Dedifferentiated amniotic fluid mesenchymal stem cell (primary cell): ENCODE data around the gene NTRK3.

Experiments used
- DNase-seq: peaks from one replicate; pipeline ENCODE4 v3.0.0-alpha.2; 2016; ENCODE audit errors: extremely low spot score

The NTRK3 gene

DNA sequence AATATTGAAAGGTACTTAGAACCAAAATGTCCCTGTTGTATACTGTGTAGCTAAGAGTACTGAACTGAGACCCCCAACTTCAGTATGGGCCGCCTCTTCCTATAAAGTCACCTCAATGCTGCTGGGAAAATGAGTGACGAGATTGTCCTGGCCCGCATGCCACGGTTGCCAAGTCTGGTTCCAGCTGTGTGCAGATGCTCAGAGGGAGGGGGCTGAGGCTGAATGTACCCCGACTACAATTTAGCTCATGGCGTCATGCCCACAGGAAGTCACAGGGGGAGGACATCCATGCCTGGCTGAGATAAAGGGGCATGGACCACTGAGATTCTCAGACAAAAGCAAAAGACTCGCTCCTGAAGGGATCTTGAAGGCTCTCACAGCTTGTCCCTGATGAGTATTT is 271.1 kb downstream of the NTRK3 start:
- no peak for DNase-seq

DNA sequence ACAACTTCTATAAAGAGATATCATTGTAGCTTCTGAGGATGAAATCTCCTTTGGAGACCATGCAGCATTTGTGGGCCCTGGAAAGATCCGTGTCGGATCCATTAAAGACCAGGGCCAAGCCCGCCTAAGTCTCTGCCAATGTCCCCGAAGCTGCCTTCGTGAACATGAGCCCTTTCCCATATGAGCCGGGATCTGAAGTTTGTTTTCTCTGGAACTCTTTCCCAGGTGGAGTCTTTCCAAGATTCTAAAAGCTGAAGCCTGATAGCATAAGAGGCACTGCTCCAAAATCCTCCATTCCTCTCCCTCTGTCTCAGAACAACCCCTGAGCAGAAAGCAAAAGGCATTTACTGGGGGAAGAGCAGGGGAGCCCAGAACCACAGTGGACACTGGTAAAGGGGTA is 274.6 kb downstream of the NTRK3 start:
- DNase-seq: no peak

GRCh38 chr15:87977907-87978306 is 278.6 kb downstream of the NTRK3 start:
- no peak for DNase-seq

DNA sequence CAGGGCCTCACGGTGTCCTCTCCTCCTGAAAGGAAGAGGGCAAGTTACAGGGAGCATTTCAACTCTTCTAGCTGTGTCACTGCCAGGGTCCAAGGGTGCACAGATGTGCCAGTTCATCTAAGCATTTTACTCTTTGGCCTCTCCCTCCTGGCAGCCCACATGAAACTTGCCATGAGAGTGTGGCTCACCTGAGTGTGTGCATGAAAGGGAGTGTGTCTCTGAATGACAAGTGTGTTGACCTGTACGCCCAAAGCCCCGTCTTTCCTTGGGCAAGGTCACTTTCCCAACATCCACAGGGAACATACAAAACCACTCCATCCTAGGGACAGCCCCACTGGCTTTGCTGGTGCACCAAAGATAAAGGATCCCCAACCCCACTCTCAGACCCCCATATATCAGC is 280.0 kb downstream of the NTRK3 start:
- DNase-seq: no peak

- no peak for DNase-seq
Observed at GRCh38 chr15:87973501-87974215, 282.9 kb downstream of the NTRK3 start.

DNA sequence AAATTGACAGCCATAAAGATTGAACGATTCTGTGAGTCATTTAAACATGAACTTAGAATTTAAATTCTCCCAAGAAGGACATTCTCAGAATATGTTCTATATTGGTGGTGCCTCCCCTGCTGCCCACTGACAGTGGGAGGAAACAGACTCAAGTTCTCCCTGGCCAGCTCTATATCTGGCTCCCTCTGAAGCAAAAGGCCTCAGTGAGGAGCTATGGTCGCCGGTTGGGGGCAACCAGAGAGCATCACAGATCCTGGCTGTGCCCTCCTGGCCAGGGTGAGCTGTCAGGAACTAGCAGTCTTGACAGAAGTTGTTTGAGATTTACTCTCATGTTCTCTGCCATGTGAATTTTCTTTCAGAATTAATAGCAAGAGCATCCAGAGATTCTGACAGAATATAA is 285.5 kb downstream of the NTRK3 start:
- no peak for DNase-seq

DNA sequence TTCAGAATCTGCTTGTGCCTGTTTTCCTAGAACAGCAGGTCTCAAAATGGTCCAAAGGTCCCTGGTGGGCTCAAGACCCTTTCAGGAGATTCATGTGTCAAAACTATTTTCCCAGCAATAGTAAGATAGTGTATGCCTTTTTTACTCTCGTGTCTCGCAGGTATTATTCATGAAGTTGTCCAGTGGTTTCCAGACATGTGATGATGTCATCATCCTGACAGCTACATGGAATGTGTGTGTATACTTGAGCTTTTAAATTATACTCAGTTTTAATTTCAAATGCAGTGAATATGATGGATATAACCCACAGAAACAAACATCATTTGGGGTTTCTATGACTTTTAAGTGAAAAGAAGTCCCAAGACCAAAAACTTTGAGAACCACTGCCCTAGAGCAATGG is 288.6 kb downstream of the NTRK3 start:
- no peak for DNase-seq

DNA sequence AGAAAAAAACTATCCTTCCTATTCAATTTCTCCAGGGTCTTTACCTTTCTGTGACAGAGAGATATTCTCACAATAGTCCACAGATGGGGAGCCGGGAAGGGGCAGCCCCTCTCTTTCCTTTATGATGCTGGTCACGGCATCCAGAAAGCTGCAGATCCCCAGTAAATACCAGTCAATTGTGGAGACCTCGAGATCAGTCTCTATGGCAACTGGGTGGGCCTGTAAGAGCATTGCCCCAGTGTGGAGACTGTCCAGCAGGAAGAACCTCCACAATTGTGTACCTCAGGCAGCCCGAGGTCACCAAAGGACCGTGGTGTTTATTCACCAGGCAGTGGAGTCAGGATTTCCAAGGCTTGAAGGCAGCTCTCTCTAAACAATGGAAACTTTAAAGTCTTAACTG is 291.2 kb downstream of the NTRK3 start:
- DNase-seq: no peak

DNA sequence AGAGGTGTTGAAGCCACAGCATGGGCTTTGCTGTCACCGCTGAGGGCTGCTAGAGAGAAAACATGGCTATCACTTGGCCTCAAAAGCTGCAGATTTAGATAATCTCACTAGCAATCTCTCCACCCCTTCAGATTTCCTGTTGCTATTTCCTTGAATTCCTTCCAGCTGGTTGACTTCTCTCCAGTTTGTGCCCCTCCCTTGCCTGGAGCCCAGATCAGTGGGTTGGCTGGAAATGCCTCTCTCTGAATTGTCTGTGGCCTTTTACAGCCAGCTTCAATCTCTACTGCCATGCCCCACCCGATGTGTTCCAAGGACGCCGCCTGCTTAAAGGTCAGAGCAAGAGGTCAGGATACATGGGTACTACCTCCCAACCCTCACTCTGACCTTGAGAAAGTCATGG is 294.1 kb downstream of the NTRK3 start:
- DNase-seq: no peak

- DNase-seq: no peak
Observed at GRCh38 chr15:87961851-87962420, 294.6 kb downstream of the NTRK3 start.

DNA sequence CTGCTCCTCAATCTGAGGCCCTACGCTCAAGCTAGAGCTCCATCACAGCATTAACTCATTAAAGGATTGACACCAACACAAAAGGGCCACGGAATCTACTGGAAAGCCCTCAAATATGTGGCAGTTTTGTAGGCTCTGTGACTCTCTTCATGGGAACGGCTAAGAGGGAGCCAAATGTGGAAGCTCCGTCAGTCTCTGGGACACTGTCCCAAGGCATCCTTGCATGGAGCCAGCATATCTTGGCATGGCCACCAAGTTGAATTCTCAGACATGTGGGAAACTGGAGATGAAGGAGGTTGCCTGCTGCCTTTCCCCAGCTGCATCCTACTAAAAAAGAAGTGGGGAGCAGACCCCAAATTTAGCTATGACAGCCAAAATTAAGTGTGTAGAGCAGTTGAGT is 296.9 kb downstream of the NTRK3 start:
- DNase-seq: no peak

GRCh38 chr15:87959080-87959479 is 297.5 kb downstream of the NTRK3 start:
- DNase-seq: no peak

GRCh38 chr15:87955284-87955909 is 301.1 kb downstream of the NTRK3 start:
- DNase-seq: no peak

DNA sequence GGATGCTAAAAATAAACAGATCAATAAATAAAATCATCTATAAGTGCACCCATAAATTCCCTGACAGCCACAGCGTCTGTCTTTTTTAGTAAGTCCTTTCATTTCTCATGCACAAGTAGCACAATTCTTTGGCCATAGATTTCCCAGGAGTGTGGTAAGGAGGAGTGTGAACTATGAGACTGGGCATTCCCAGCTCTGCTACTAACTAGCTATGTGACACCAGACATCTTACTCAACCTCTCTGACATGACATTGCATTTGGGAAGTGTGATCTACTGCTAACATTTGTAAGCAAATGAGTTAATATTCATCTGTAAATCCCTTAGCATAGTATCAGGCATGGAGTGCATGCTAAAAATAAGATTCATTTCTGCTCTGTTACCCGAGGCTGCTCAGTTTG is 301.7 kb downstream of the NTRK3 start:
- DNase-seq: no peak

DNA sequence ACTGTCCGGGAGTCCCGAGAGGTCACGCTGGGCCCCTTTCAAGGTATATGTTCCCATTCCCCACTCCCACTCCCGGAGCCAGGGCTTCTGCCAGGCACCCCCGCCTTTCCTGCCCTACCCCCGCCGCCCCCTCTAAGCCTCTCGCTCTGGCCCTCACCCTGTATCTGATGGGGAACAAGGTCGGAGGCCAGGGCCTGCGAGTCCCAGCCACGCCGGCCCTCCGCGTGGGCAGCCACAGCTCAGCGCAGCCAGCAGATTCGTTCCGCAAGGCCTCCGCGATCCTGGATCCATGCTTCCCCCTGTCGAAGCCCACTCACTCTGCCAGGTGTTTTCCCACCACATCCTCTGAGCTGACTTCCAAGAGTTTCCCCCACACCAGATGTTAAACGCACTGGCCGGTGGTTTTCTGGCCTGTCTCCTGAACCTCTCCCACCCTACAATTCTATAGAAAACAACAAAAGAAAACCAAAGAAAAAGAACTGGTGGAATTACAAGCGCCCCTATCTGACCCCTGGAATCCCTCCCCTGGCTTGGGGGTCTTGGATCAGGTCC is 303.7 kb downstream of the NTRK3 start:
- no peak for DNase-seq

DNA sequence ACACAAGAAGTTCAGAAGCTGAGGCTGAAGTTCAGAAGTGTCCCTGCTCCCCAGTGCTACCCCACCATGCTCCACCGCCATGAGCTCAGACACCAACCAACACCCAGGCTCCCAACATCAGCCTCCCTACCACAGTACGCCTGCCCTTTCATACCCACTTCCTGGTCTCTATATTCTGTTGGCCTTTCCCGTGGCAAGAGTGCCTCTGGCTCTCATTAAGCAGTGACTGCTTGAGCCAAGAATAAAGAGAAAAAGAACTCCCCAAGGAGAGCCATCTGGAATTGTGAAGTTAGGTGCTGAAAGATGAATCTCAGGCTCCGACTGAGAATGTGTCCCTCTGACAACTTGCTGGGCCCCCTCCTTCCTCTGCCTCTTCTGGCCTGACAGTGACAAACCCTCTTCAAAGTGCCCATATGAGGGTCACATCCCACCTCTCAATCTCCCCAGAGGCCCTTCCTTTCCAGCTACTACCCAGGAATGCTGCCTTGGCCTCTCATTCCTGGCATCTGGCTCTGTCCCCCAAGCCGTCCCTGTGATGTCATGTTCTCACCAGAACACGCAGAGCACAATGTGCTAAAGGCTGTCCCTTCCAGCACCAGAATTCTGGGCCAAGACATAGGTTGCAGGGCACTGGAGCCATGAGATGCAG is 306.8 kb downstream of the NTRK3 start:
- no peak for DNase-seq

DNA sequence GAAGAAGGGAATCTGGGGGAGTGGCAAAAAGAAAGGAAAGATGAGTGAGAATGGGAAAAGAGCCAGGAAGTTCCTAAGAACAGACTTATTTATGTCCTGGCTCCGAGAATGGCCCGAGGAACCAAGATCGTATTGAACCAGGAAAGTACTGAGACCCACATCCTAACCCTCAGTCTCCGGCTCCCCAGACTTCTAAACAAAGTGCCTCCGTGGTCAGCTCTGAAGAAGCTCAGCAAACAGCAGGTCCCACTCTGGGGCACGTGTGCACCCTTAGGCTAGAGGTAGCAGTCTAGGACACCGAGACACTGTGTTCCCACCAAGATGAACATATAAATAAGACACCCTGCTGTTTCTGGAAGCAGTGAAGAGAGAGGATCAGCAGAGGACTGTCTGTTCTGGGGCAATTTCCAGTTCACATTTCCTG is 307.4 kb downstream of the NTRK3 start:
- DNase-seq: no peak

DNA sequence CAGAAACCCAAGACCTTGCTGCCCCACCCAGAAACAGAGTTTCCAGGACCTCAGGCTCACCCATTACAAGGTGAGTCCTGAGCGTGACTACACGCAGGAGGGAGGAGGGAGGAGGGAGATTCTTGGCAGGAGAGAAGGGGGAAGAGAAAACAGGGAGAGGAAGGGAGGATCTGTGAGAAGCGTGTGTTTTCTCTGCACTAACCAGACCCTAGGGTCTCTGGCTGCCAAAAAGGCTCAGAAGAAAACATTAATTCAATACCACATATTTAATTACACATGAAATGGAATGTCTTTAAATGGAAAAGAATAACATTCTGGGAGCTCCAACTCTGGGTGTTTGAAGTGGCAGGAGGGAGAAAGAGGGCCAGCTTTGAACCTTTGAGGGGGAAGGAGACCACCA is 309.0 kb downstream of the NTRK3 start:
- DNase-seq: no peak

DNA sequence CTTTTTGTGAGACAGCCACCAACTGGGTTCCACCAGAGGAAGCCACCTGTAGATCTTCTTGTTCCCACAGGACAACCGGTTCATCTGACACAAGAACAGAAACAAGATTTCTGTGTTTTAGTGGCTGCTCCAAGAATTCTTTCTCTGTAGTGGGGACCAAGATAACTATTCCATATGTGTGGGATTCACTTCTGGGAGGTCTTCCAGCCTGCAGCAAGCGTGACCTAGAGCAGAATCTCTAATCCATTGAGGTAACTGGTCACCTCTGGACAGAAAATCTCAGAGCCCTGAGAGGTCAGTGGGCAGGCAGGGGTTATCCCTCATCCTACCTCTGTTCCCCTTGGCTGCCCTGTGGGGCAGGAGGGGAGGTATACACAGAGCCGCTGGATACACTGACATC is 311.3 kb downstream of the NTRK3 start:
- DNase-seq: no peak

DNA sequence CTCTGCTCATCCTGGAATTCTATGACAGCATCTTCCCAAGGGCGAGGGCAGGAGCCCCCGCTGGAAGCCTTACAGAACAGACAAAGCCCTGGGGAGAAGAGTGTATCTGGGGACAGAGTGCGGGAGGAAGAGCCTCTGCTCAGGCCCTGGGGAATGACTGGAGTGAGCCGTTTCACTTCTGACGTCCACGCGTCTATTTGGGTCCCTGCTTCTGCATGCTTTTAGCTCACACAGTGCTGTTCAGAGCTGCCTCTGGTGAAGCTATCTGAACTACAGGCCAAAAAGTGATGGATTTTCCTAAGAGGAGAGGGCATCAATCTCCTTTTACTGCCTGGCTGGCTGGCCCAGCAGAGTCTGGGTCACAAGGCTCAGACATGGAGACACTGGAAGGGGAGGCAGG is 311.8 kb downstream of the NTRK3 start:
- DNase-seq: no peak

- no peak for DNase-seq
Observed at GRCh38 chr15:87944050-87944449, 312.5 kb downstream of the NTRK3 start.

DNA sequence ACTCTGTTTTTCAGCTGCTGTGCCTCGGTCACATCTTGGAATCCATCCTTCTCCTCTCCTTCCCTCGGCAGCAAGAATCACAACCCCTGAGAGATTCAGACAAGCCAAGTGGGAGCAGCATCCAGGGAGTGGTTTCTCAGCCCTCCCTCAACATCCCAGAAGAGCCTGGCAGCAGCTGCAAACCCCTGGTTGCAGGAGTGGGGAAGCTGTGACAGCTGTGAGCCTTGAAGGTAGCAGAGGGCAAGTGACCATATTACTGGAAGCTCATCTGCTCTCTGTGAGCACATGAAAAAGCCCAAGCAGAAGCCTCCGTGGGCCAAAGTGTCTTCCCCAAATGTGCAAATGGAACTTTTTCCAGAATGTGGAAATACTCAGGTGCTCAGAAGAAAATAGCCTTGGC is 312.9 kb downstream of the NTRK3 start:
- no peak for DNase-seq

- no peak for DNase-seq
Observed at GRCh38 chr15:87942316-87942715, 314.2 kb downstream of the NTRK3 start.
